ENCODE data around the gene SLC35E4. TPM values are rescaled to one million over a fixed set of nuclear protein-coding genes. Genes with fewer than 3 reads are reported as not detected.

Gene SLC35E4
- polyA plus RNA-seq, 1 of the 3 experiments (the other 2 are of a cell fraction) = 2.8 TPM

DNA sequence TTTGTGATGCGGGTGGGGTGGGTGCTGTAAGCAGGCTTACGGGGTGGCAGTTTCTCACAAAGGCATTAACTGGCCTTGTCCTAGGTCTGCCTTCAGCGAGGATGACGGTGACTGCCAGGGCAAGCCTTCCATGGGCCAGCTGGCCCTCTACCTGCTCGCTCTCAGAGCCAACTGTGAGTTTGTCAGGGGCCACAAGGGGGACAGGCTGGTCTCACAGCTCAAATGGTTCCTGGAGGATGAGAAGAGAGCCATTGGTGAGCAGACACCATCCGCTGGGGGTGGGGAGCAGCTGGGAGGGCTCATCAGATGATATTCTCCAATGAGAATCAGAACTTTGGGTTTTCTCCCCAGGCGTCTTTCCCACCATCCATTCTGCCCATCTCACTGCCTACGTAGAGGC is 22.8 kb upstream of the SLC35E4 start (continued):
- TF ChIP-seq, protein P1, sequence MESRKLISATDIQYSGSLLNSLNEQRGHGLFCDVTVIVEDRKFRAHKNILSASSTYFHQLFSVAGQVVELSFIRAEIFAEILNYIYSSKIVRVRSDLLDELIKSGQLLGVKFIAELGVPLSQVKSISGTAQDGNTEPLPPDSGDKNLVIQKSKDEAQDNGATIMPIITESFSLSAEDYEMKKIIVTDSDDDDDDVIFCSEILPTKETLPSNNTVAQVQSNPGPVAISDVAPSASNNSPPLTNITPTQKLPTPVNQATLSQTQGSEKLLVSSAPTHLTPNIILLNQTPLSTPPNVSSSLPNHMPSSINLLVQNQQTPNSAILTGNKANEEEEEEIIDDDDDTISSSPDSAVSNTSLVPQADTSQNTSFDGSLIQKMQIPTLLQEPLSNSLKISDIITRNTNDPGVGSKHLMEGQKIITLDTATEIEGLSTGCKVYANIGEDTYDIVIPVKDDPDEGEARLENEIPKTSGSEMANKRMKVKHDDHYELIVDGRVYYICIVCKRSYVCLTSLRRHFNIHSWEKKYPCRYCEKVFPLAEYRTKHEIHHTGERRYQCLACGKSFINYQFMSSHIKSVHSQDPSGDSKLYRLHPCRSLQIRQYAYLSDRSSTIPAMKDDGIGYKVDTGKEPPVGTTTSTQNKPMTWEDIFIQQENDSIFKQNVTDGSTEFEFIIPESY (IDR thresholded peaks at IDR 0.05; ENCODE audit: borderline replicate concordance, low read depth) = no peak
- TF ChIP-seq JUND (IDR thresholded peaks at IDR 0.05) (no peak), POLR2AphosphoS5 (IDR thresholded peaks at IDR 0.05; ENCODE audit: low read depth, low read length) (no peak), TEAD4 (IDR thresholded peaks at IDR 0.05; ENCODE audit: borderline replicate concordance, insufficient read depth) (no peak), ELF1 (IDR thresholded peaks at IDR 0.05) (no peak)

DNA sequence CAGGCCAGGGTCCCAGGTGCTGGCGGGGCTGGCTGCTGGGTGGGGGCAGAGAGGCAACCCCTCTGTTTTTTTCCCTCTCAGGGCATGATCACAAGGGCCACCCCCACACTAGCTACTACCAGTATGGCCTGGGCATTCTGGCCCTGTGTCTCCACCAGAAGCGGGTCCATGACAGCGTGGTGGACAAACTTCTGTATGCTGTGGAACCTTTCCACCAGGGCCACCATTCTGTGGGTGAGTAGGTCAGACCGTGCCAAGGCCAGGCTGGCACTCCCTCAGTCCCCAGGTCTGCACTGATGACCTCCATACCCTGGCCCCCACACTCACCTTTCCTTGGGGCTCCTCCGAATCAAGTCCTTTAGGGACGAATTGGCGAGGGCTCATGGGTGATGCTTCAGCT is 21.3 kb upstream of the SLC35E4 start:
- Histone ChIP-seq H3K9me2 (no peaks in the 10 kb centered on the region), H3K9me3 (no peaks in the 10 kb centered on the region), H2AFZ (ENCODE audit: low read depth) (no peak overlapping the region), H3K4me2 (no peak overlapping the region), H3K36me3 (replicated peaks in 1 of 2; ENCODE audit: control insufficient read depth in 1 of 2, insufficient read depth in 2 of 2, low read length in 1 of 2) (no peaks in the 10 kb centered on the region), H3K27me3 (ENCODE audit: insufficient read depth) (no peaks in the 10 kb centered on the region), H3K27ac (ENCODE audit: low read depth in 2 of 2, low read length in 1 of 2) (no peak overlapping the region), H3K4me3 (ENCODE audit: low read depth in 2 of 2, low read length in 1 of 2) (no peak overlapping the region), H3K4me1 (ENCODE audit: control insufficient read depth in 1 of 2, insufficient read depth in 2 of 2, low read depth in 1 of 2, low read length in 1 of 2) (0 out of 4 replicates have a peak, but pooled peaks cover 0 to 2% of the 10 kb centered on the region in 2 experiments), H3K9ac (no peak overlapping the region), H4K20me1 (ENCODE audit: insufficient read depth) (no peaks in the 10 kb centered on the region), H3K79me2 (ENCODE audit: insufficient read depth) (no peaks in the 10 kb centered on the region), H3F3A (replicated peaks; ENCODE audit: insufficient read depth) (no peaks in the 10 kb centered on the region)
- no peak for TF ChIP-seq POLR2AphosphoS5 (IDR thresholded peaks at IDR 0.05; ENCODE audit: low read depth, low read length)
- no peak for TF ChIP-seq TAF1 (IDR thresholded peaks at IDR 0.05; ENCODE audit: borderline replicate concordance, low read depth, low read length)
- TF ChIP-seq, protein P2, sequence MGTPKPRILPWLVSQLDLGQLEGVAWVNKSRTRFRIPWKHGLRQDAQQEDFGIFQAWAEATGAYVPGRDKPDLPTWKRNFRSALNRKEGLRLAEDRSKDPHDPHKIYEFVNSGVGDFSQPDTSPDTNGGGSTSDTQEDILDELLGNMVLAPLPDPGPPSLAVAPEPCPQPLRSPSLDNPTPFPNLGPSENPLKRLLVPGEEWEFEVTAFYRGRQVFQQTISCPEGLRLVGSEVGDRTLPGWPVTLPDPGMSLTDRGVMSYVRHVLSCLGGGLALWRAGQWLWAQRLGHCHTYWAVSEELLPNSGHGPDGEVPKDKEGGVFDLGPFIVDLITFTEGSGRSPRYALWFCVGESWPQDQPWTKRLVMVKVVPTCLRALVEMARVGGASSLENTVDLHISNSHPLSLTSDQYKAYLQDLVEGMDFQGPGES (IDR thresholded peaks at IDR 0.05; ENCODE audit: low read depth, low read length) = no peak
- no peak for TF ChIP-seq EP300 (IDR thresholded peaks at IDR 0.05; ENCODE audit: borderline replicate concordance in 1 of 2, low read depth in 1 of 2, low read length in 1 of 2)
- TF ChIP-seq RCOR1 (IDR thresholded peaks at IDR 0.05; ENCODE audit: low read length) = no peak
- TF ChIP-seq EZH2phosphoT487 (IDR thresholded peaks at IDR 0.05; ENCODE audit: borderline replicate concordance, low read depth) = no peak
- TF ChIP-seq FOSL2 (IDR thresholded peaks at IDR 0.05; ENCODE audit: borderline replicate concordance, low read depth) = no peak
- TF ChIP-seq, protein P3, sequence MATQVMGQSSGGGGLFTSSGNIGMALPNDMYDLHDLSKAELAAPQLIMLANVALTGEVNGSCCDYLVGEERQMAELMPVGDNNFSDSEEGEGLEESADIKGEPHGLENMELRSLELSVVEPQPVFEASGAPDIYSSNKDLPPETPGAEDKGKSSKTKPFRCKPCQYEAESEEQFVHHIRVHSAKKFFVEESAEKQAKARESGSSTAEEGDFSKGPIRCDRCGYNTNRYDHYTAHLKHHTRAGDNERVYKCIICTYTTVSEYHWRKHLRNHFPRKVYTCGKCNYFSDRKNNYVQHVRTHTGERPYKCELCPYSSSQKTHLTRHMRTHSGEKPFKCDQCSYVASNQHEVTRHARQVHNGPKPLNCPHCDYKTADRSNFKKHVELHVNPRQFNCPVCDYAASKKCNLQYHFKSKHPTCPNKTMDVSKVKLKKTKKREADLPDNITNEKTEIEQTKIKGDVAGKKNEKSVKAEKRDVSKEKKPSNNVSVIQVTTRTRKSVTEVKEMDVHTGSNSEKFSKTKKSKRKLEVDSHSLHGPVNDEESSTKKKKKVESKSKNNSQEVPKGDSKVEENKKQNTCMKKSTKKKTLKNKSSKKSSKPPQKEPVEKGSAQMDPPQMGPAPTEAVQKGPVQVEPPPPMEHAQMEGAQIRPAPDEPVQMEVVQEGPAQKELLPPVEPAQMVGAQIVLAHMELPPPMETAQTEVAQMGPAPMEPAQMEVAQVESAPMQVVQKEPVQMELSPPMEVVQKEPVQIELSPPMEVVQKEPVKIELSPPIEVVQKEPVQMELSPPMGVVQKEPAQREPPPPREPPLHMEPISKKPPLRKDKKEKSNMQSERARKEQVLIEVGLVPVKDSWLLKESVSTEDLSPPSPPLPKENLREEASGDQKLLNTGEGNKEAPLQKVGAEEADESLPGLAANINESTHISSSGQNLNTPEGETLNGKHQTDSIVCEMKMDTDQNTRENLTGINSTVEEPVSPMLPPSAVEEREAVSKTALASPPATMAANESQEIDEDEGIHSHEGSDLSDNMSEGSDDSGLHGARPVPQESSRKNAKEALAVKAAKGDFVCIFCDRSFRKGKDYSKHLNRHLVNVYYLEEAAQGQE (IDR thresholded peaks at IDR 0.05; ENCODE audit: low read depth, low read length) = no peak
- TF ChIP-seq, protein P4, sequence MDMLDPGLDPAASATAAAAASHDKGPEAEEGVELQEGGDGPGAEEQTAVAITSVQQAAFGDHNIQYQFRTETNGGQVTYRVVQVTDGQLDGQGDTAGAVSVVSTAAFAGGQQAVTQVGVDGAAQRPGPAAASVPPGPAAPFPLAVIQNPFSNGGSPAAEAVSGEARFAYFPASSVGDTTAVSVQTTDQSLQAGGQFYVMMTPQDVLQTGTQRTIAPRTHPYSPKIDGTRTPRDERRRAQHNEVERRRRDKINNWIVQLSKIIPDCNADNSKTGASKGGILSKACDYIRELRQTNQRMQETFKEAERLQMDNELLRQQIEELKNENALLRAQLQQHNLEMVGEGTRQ (IDR thresholded peaks at IDR 0.05; ENCODE audit: borderline replicate concordance, low read depth, low read length) = no peak
- TF ChIP-seq TCF12 (IDR thresholded peaks at IDR 0.05) = no peak
- TF ChIP-seq FOXJ3 (CRISPR knock-in tag; IDR thresholded peaks at IDR 0.05) = no peak
- TF ChIP-seq NFIC (IDR thresholded peaks at IDR 0.05; ENCODE audit: borderline replicate concordance) = no peak
- no peak for TF ChIP-seq RXRA (IDR thresholded peaks at IDR 0.05; ENCODE audit: borderline replicate concordance, low read depth)
- DNase-seq = no peak
- WGBS (ENCODE audit: low lambda C conversion rate) = 88% methylated on average over 7 of the region's 7 CpGs
- ChIA-PET POLR2A (no interaction called here), CTCF (interaction anchor here (0.7 to 3.9 kb wide), 2 partner anchors 20 to 141 kb away, joined by 3 to 13 read pairs; no protein-coding TSS in a partner anchor)
